GM18858 (cell line): ENCODE measurements around the gene GUCY2D.

Source experiments
- ATAC-seq: cut with Tn5 transposase; IDR thresholded peaks from one replicate; pipeline ENCODE4 v1.9.1; 2021; ENCODE audit not compliant: unreplicated experiment

Gene GUCY2D

DNA sequence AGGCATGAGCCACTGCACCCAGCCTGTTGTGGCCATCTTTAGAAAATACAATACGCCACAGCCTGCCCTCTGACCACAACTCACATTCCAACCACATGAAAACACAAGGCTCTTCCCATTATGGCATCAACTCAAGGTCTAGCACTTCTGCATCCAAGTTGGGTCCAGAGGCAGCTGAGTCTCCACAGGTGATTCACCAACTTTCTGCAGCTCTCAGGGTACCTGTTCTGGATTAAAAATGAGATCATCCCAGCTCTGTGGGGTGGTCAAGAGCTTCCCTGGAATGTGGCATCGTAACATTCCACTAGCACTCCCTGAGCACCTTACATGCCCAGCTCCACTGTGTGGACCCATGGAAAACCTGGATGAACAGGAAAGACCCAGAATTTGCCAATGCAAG, 9.9 kb upstream of the GUCY2D start:
- ATAC-seq, result no peak

DNA sequence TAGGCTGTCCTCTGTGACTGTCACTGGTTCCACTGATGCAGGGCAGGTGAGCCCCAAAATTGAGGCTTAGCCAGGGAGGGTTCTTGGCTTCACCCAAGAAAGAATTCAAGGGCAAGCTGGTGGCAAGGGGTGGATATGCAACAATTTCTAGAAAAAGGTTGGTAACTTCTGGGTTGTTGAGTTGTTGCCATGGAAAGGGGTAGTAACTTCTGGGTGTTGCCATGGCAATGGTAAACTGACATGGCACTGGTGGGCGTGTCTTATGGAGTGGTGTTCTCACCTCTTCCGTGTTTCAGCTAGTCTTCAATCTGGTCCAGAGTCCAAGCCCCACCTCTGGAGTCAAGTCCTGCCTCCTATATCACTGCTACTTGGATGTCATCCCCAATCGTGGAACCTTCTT, 9.5 kb upstream of the GUCY2D start:
- no peak for ATAC-seq

DNA sequence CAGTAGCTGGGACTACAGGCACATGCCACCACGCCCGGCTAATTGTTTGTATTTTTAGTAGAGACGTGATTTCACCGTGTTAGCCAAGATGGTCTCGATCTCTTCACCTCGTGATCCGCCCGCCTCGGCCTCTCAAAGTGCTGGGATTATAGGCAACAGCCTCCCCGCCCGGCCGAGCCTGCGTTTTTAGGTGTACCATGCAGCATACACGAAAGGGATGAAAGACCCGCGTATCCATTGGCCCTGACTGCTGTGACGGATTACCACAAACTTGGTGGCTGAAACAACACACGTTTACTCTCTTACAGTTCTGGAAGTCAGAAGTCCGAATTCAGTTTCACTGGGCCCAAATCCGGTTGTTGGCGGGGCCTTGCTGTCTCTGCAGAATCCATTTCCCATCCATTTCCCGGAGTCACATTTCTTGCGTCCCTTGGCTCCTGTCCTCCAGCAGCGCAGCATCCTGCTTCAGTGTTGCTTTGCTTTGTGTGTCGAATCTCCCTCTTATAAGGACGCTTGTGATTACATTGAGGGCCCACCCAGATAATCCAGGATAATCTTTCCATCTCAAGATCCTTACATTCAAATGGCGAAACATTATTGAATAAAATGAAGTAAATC, 8.3 kb upstream of the GUCY2D start:
- no peak for ATAC-seq

GRCh38 chr17:7995724-7996123, 6.7 kb upstream of the GUCY2D start:
- no peak for ATAC-seq

- ATAC-seq, result no peak
Measured at GRCh38 chr17:7997186-7997585, 5.2 kb upstream of the GUCY2D start.

DNA sequence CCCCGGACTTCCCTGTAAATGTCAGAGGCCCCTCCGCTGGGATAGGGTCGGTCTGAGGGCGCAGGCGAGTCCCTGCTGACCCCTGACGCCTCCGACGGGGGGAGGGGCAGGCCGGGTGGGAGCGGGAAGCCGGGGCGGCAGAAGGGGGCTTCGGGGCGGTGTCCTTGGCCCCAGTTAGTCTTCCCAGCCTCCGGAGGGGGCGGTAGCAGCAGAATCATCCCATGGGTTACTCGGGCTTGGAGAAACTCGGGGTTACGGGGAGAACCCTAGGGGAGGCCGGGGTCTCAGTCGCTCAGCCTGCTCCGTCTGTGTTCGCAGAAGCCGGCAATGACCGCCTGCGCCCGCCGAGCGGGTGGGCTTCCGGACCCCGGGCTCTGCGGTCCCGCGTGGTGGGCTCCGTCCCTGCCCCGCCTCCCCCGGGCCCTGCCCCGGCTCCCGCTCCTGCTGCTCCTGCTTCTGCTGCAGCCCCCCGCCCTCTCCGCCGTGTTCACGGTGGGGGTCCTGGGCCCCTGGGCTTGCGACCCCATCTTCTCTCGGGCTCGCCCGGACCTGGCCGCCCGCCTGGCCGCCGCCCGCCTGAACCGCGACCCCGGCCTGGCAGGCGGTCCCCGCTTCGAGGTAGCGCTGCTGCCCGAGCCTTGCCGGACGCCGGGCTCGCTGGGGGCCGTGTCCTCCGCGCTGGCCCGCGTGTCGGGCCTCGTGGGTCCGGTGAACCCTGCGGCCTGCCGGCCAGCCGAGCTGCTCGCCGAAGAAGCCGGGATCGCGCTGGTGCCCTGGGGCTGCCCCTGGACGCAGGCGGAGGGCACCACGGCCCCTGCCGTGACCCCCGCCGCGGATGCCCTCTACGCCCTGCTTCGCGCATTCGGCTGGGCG, 542 bp downstream of the GUCY2D start:
- ATAC-seq, result no peak

- ATAC-seq, result no peak
Measured at GRCh38 chr17:8003594-8004181, 1.3 kb downstream of the GUCY2D start.

- ATAC-seq, result no peak
Measured at GRCh38 chr17:8004899-8005298, 2.5 kb downstream of the GUCY2D start.

GRCh38 chr17:8005357-8005756, 2.9 kb downstream of the GUCY2D start:
- ATAC-seq, result no peak

- ATAC-seq, result no peak
Measured at GRCh38 chr17:8005967-8006730, 3.7 kb downstream of the GUCY2D start.

DNA sequence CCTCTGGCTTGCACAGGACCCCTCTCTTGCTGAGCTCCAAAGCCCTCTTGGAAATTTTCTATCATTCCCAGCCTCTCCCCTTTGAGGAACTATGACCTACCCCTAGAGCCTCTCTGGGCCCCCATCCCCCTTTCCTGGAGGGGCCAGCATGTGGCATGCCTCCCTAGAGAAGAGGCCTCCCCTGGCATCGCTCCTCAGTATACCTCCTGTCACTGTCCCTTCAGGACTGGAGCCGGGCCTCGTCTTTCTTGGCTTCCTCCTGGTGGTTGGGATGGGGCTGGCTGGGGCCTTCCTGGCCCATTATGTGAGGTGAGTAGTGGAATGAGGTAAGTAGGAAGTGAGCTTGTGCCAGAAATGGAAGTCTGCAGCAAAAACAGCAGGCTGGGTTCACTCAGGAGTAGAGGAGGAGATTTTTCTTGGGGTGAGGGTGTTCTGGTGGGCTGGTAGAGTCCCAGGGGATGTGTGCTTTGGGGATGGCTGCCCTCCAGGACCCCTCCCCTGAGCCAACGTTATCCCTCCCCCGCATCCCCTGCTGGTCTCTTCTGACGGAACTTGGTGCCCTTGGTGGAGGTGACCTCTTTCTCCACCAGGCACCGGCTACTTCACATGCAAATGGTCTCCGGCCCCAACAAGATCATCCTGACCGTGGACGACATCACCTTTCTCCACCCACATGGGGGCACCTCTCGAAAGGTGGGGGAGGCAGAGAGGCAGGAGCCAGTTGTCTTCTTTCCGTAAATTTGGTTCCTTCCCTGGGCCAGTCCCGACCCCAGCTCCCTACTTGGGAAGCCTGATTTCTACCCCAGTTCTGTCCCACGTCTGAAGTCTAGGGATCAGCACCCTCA, 4.6 kb downstream of the GUCY2D start:
- ATAC-seq, result no peak

- ATAC-seq, result no peak
Measured at GRCh38 chr17:8007836-8008235, 5.4 kb downstream of the GUCY2D start.

DNA sequence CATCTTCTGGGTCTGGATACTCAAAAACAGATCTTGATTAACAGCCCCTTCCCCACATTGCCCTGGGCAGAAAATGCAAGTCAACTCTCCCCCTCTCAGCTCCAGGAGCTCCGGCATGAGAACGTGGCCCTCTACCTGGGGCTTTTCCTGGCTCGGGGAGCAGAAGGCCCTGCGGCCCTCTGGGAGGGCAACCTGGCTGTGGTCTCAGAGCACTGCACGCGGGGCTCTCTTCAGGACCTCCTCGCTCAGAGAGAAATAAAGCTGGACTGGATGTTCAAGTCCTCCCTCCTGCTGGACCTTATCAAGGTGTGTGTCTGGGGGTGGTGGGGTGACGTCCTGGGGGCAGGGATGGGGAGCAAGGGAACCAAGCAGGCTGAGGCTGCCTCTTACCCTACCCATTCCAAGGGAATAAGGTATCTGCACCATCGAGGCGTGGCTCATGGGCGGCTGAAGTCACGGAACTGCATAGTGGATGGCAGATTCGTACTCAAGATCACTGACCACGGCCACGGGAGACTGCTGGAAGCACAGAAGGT, 9.7 kb downstream of the GUCY2D start:
- no peak for ATAC-seq

DNA sequence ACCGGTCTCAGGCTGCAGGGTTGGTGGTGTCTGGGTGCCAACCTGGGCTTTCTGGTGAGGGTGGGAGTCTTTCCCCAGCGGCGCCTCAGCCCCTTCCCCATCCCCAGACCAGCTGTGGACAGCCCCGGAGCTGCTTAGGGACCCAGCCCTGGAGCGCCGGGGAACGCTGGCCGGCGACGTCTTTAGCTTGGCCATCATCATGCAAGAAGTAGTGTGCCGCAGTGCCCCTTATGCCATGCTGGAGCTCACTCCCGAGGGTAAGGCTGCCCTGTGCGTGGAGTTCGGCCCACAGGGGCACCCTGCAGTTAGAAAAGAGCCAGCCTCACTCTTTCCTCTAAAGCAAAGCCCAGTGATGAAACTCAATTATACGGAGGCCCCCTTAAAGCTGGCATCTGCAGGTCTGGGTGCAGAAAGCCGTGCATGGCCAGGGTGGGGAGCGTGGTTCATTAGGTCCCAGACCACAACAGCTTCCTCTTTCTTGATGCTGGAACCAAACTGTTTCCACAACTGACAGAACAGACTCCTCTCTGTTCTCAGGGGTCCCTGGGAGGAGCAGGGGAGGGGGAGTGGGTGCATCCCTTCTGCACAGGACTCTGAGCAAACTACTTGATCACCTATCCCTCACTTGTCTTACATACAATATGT, 10.7 kb downstream of the GUCY2D start:
- ATAC-seq, result no peak

- ATAC-seq, result no peak
Measured at GRCh38 chr17:8013731-8014557, 11.5 kb downstream of the GUCY2D start.

DNA sequence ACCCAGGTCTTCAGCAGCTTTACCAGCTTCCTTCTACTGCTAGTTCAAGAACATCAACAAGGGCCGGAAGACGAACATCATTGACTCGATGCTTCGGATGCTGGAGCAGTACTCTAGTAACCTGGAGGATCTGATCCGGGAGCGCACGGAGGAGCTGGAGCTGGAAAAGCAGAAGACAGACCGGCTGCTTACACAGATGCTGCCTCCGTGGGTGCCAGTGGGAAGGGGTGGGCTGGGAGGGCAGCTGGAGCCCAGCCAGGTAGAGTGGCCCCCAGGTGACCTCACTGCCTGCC, 12.1 kb downstream of the GUCY2D start:
- ATAC-seq, result no peak

- no peak for ATAC-seq
Measured at GRCh38 chr17:8015236-8015956, 13.0 kb downstream of the GUCY2D start.

- ATAC-seq, result no peak
Measured at GRCh38 chr17:8015957-8016631, 13.7 kb downstream of the GUCY2D start.
